ENCODE data around the gene ZC2HC1C. TPM values are rescaled to one million over a fixed set of nuclear protein-coding genes. Genes with fewer than 3 reads are reported as not detected.

Gene ZC2HC1C, protein sequence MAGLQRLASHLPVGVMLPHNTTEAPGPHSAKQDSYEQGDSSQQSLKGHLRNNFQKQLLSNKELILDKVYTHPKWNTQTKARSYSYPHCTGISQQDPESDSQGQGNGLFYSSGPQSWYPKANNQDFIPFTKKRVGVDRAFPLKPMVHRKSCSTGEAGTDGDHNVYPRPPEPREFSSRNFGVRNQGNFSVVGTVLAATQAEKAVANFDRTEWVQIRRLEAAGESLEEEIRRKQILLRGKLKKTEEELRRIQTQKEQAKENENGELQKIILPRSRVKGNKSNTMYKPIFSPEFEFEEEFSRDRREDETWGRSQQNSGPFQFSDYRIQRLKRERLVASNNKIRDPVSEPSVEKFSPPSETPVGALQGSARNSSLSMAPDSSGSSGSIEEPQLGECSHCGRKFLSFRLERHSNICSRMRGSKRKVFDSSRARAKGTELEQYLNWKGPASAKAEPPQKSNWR
- total RNA-seq (2021; ENCODE audit: unreplicated experiment): 5.2 TPM
- 3.4 TPM for polyA plus RNA-seq (2012; ENCODE audit: insufficient read length)
- Bru-seq, nascent RNA: percentile 43 among the genes with signal in this experiment
- BruChase-seq, experiment 1, labeled RNA remaining after a 2-hour chase: percentile 48 among the genes with signal in this experiment
- percentile 36 among the genes with signal in this experiment for BruChase-seq, experiment 2, labeled RNA remaining after a 6-hour chase
- long read RNA-seq, full-length matches to known transcripts: 4 of 8 reads
- long read RNA-seq, partial matches to known transcripts: 2 of 8 reads
- long read RNA-seq, other reads (novel, unspliced or antisense): 2 of 8 reads

GRCh38 chr14:75069121-75069810 lies at the start of gene ZC2HC1C:
Gene ZC2HC1C, plus strand, starts transcription at chr14:75069641. Its CDS starts 933 bp downstream, at chr14:75070574.
- H3K4me3 ChIP-seq (ENCODE audit: low read depth in 2 of 2, low read length in 2 of 2): peak within 1 kb of the TSS; percentile 64 to 72
- H3K36me3 ChIP-seq (ENCODE audit: control insufficient read depth, insufficient read depth, low read length): no peaks in the 10 kb centered on the region
- ChIA-PET POLR2A (interaction anchor here (0.7 to 1.1 kb wide), 3 partner anchors 14 to 146 kb away, joined by 3 to 7 read pairs (median 3); partner anchors contain the start of gene RPS6KL1), CTCF (interaction anchor here (0.5 kb wide), 1 partner anchor 191 kb away, joined by 3 read pairs; no protein-coding TSS in a partner anchor)
- peaks cover 11% of the 10 kb centered on the region for H3K4me1 ChIP-seq (ENCODE audit: control insufficient read depth, insufficient read depth, low read length)
- in situ Hi-C loops (cut with HindIII; ENCODE audit: low pct_unique_long_range_greater_than_20kb, low sequenced_read_pairs) (no loop called here), intact Hi-C loops (cut with micrococcal nuclease; ENCODE audit: unreplicated experiment) (no loop called here)
- H3K9me3 ChIP-seq (ENCODE audit: control insufficient read depth, insufficient read depth, low read depth, low read length): no peaks in the 10 kb centered on the region
- ATAC-seq (peak; percentile 95), DNase-seq (ENCODE audit: low read depth, low spot score) (no peak)
- no TSS peak for BruUV-seq (replicated peaks)
- TF ChIP-seq TCF7L2 (IDR thresholded peaks at IDR 0.05; ENCODE audit: low read depth, low read length): peak; percentile 44; the same call in 1 of the 2 replicates
- peak; percentile 57 for TF ChIP-seq POLR2AphosphoS5 (IDR thresholded peaks at IDR 0.05; ENCODE audit: low read depth, low read length)
- TF ChIP-seq SIN3A (IDR thresholded peaks at IDR 0.05; ENCODE audit: borderline replicate concordance, insufficient read depth, low read depth, low read length): no peak
- TF ChIP-seq CTCF (IDR thresholded peaks at IDR 0.05): no peak
- H3K27me3 ChIP-seq (ENCODE audit: control insufficient read depth, insufficient read depth, low read length): no peaks in the 10 kb centered on the region
- peak within 1 kb of the TSS; percentile 99 for H3K27ac ChIP-seq (ENCODE audit: low read length)

DNA sequence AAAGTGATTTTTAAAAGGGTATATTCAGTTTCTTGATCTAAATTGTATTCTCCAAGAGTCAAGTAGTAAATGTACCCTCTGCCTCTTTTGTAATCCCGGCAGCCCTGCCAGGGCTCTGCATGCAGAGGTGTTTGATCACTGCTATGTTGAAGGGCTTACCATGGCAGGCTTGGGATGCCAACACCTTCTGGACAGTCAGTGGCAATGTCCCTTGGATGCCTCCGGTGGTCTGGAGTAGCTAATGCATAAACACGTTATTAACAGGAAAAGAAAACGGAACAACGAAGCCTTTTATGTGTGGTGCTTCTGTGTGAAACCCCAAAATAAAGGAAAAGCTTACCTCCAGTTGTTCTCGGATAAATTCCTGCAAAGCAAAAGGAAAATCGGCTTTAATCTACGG lies 46.8 kb upstream of the ZC2HC1C start:
- ChIA-PET POLR2A (no interaction called here), CTCF (interaction anchor here (0.5 to 0.7 kb wide), 2 partner anchors 288 to 728 kb away, joined by 3 to 5 read pairs; no protein-coding TSS in a partner anchor)
- ATAC-seq (peak; percentile 77; the same call in 1 of the 2 replicates), DNase-seq (ENCODE audit: low read depth, low spot score) (no peak)
- no peak for TF ChIP-seq REST (IDR thresholded peaks at IDR 0.05; ENCODE audit: insufficient read depth in 1 of 2, low read depth in 2 of 2, low read length in 1 of 2)
- TF ChIP-seq CTCF (IDR thresholded peaks at IDR 0.05): peak; percentile 61
- BruUV-seq (replicated peaks): no TSS peak
- in situ Hi-C loops (cut with HindIII; ENCODE audit: low pct_unique_long_range_greater_than_20kb, low sequenced_read_pairs) (no loop called here), intact Hi-C loops (cut with micrococcal nuclease; ENCODE audit: unreplicated experiment) (no loop called here)
- H3K27me3 ChIP-seq (ENCODE audit: control insufficient read depth, insufficient read depth, low read length): no peaks in the 10 kb centered on the region
- peaks cover 14% of the 10 kb centered on the region for H3K36me3 ChIP-seq (ENCODE audit: control insufficient read depth, insufficient read depth, low read length)
- H3K4me3 ChIP-seq (ENCODE audit: low read depth in 2 of 2, low read length in 2 of 2): no peak overlapping the region
- no peaks in the 10 kb centered on the region for H3K9me3 ChIP-seq (ENCODE audit: control insufficient read depth, insufficient read depth, low read depth, low read length)
- H3K27ac ChIP-seq (ENCODE audit: low read length): no peak overlapping the region
- H3K4me1 ChIP-seq (ENCODE audit: control insufficient read depth, insufficient read depth, low read length): no peaks in the 10 kb centered on the region

All from Panc1 (cell line).